T-helper 9 cell (primary cell): ENCODE measurements around the gene PAK5.
"Not testable (repeated sequence)": the region's sequence is repeated elsewhere in the genome, so short reads cannot be mapped to it uniquely, and the experiment has no call there.

Experiments
- DNase-seq: peaks from one replicate; pipeline ENCODE4 v3.0.0-alpha.2; 2020

PAK5 gene

GRCh38 chr20:9672981-9673380 is 165.9 kb downstream of the PAK5 start:
- DNase-seq, result no peak

GRCh38 chr20:9672027-9672426 is 166.8 kb downstream of the PAK5 start:
- DNase-seq, result no peak

- no peak for DNase-seq
These were observed 170.5 kb downstream of the PAK5 start for GRCh38 chr20:9668381-9668780.

GRCh38 chr20:9663423-9663822 is 175.5 kb downstream of the PAK5 start:
- no peak for DNase-seq

- no peak for DNase-seq
These were observed 178.5 kb downstream of the PAK5 start for GRCh38 chr20:9660236-9660868.

- DNase-seq, result no peak
These were observed 191.1 kb downstream of the PAK5 start for GRCh38 chr20:9647741-9648140.

- no peak for DNase-seq
These were observed 192.5 kb downstream of the PAK5 start for GRCh38 chr20:9646375-9646774.

GRCh38 chr20:9642882-9643281 is 196.0 kb downstream of the PAK5 start:
- DNase-seq, result no peak

- DNase-seq, result not testable (repeated sequence)
These were observed 197.3 kb downstream of the PAK5 start for GRCh38 chr20:9641499-9642000.

- no peak for DNase-seq
These were observed 201.0 kb downstream of the PAK5 start for GRCh38 chr20:9637889-9638288.

- no peak for DNase-seq
These were observed 203.1 kb downstream of the PAK5 start for GRCh38 chr20:9635750-9636149.

GRCh38 chr20:9634327-9634726 is 204.5 kb downstream of the PAK5 start:
- DNase-seq, result no peak

GRCh38 chr20:9632991-9633390 is 205.9 kb downstream of the PAK5 start:
- DNase-seq, result no peak

- no peak for DNase-seq
These were observed 206.6 kb downstream of the PAK5 start for GRCh38 chr20:9632265-9632664.

GRCh38 chr20:9630554-9630953 is 208.3 kb downstream of the PAK5 start:
- no peak for DNase-seq

GRCh38 chr20:9629831-9630230 is 209.0 kb downstream of the PAK5 start:
- DNase-seq, result no peak

- no peak for DNase-seq
These were observed 210.3 kb downstream of the PAK5 start for GRCh38 chr20:9628589-9628988.

GRCh38 chr20:9628141-9628540 is 210.7 kb downstream of the PAK5 start:
- DNase-seq, result no peak

GRCh38 chr20:9627219-9627618 is 211.7 kb downstream of the PAK5 start:
- no peak for DNase-seq

GRCh38 chr20:9626357-9626756 is 212.5 kb downstream of the PAK5 start:
- no peak for DNase-seq

GRCh38 chr20:9617940-9618339 is 220.9 kb downstream of the PAK5 start:
- DNase-seq, result no peak

GRCh38 chr20:9616833-9617461 is 221.9 kb downstream of the PAK5 start:
- DNase-seq, result peak; percentile 25

GRCh38 chr20:9616455-9616805 is 222.4 kb downstream of the PAK5 start:
- no peak for DNase-seq

- DNase-seq, result no peak
These were observed 223.0 kb downstream of the PAK5 start for GRCh38 chr20:9615766-9616454.
